Upper lobe of left lung (tissue), 6 donors: ENCODE data around the gene SPNS1. TPM values are rescaled to one million over a fixed set of nuclear protein-coding genes. Genes with fewer than 3 reads are reported as not detected.
A peak's percentile ranks its signal among the peaks of the same experiment; 100 is the strongest.

Experiments used
- ATAC-seq, 2 donors: fragments of 200-7000 bp; cut with Tn5 transposase; one replicate each; pipeline ENCODE4 v1.9.1; 2022; ENCODE audit warnings: mild to moderate bottlenecking in 2 of 2, moderate library complexity in 2 of 2; ENCODE audit not compliant: low FRiP score in 2 of 2
- DNase-seq, 2 donors: peaks; one replicate each; pipeline ENCODE4 v3.0.0-alpha.2; 2019 to 2020
- H3K27ac ChIP-seq, 4 donors: fragments of 200-600 bp; sonication (generic); one replicate each; pipeline ENCODE4 v1.5.1; 2016 to 2019
- H3K27me3 ChIP-seq, 4 donors: fragments of 200-600 bp; sonication (generic); one replicate each; pipeline ENCODE4 v1.5.1; 2017 to 2019
- H3K36me3 ChIP-seq, 4 donors: fragments of 200-600 bp; sonication (generic); one replicate each; pipeline ENCODE4 v1.5.1; 2016 to 2019
- H3K4me1 ChIP-seq, 4 donors: fragments of 200-600 bp; sonication (generic); one replicate each; pipeline ENCODE4 v1.5.1; 2018 to 2019
- H3K4me3 ChIP-seq, 4 donors: fragments of 200-600 bp; sonication (generic); one replicate each; pipeline ENCODE4 v1.5.1; 2017 to 2019; ENCODE audit warnings: mild to moderate bottlenecking in 2 of 4, moderate library complexity in 1 of 4
- H3K9me3 ChIP-seq, 4 donors: fragments of 200-600 bp; sonication (generic); one replicate each; pipeline ENCODE4 v1.5.1; 2018 to 2019
- EP300 ChIP-seq, 4 donors: sonication (generic); formaldehyde crosslinking; IDR thresholded peaks; one replicate each; pipeline ENCODE4 v1.5.1; 2017; ENCODE audit warnings: antibody characterized with exemption in 4 of 4, control low read depth in 2 of 4
- POLR2A ChIP-seq, 4 donors: fragments of 450-650 bp; IDR thresholded peaks; one replicate each; pipeline ENCODE4 v1.5.1; 2016 to 2017; ENCODE audit warnings: antibody characterized with exemption in 4 of 4, mild to moderate bottlenecking in 2 of 4
- POLR2AphosphoS5 ChIP-seq, 2 donors: sonication (generic); formaldehyde crosslinking; IDR thresholded peaks; one replicate each; pipeline ENCODE4 v1.5.1; 2017; ENCODE audit warnings: antibody characterized with exemption in 2 of 2
- WGBS, 2 donors: methylation state at CpG; one replicate each; pipeline ENCODE4 v1.1.5; 2017 to 2018; 5-methylcytosine and 5-hydroxymethylcytosine counted together
- total RNA-seq, 6 donors: library from RNA; depleted of rRNA in 4 of 6; stranded (reverse); fragments of >200 nt in 4 of 6; gene quantifications; one replicate each; pipeline versions ENCODE4 v1.1.0 to v1.2.1, GENCODE V29; 2016 to 2021
- TF ChIP-seq, protein P1 (sequence below), 6 experiments: fragments of 450-650 bp in 4 of 6; fragments of 200-600 bp in 2 of 6; sonication (generic) in 2 of 6; IDR thresholded peaks; one replicate each; pipeline ENCODE4 v1.5.1; 2016 to 2019; ENCODE audit warnings: antibody characterized with exemption in 6 of 6
- donor health status: DM: no; HTN: no; CAD: no; lungs with moderate emphysema.
- donor health status: DM: no; HTN: yes; CAD: no; lungs with severe emphysema.

SPNS1 gene
- total RNA-seq, 6 donors from 2014 or later: 23.4 to 84.7 (median 68.7) TPM

DNA sequence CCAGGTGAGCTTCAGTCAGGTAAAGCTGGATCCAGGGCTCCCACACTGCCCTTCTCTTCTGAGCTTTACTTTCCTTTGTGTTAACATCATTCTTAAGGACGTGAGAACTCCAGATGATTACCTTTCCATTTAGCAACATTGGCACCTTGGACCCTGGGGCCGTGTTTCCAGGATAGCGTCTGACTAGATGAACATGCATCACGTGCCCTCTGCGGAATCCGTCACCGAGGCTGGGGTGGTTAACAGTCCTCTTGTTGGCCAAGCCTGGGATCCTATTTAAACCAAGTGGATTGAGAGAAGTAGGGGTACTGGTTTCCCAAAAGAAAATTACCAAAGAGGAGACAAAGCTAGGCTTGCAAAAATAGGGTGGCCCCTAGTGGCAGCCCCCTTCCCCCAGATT is 6.4 kb downstream of the SPNS1 start:
- peaks cover 5 to 78% (median 63%) of the 10 kb centered on the region in 4 donors for H3K36me3 ChIP-seq
- no peak for ATAC-seq

DNA sequence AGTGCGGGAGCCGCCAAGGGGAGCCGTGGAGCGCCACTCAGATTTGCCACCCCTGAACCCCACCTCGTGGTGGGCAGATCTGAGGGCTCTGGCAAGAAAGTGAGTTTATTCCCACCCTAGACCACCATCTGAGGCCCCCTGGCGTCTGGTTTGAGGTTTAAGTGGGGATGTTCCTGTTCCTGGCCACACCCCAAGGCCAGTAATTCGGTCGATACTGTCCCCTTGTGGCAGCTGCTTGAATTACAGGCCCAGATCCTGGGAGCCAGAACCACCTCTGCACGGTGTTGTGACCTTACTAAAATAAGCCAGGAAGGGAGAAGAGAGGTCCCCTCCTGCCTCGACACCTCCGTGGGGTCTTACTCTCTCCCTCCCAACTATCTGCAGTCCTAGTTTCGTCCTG is 6.9 kb downstream of the SPNS1 start:
- H3K4me1 ChIP-seq: peaks cover 3 to 25% (median 8%) of the 10 kb centered on the region in 4 donors
- ATAC-seq (no peak), DNase-seq (no peak)
- TF ChIP-seq, protein P1, sequence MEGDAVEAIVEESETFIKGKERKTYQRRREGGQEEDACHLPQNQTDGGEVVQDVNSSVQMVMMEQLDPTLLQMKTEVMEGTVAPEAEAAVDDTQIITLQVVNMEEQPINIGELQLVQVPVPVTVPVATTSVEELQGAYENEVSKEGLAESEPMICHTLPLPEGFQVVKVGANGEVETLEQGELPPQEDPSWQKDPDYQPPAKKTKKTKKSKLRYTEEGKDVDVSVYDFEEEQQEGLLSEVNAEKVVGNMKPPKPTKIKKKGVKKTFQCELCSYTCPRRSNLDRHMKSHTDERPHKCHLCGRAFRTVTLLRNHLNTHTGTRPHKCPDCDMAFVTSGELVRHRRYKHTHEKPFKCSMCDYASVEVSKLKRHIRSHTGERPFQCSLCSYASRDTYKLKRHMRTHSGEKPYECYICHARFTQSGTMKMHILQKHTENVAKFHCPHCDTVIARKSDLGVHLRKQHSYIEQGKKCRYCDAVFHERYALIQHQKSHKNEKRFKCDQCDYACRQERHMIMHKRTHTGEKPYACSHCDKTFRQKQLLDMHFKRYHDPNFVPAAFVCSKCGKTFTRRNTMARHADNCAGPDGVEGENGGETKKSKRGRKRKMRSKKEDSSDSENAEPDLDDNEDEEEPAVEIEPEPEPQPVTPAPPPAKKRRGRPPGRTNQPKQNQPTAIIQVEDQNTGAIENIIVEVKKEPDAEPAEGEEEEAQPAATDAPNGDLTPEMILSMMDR (IDR thresholded peaks at IDR 0.05): peak; percentile 13 to 45 (median 26)
- TF ChIP-seq POLR2A (IDR thresholded peaks at IDR 0.05): no peak
- peaks cover 0 to 4% (median 1%) of the 10 kb centered on the region in 4 donors for H3K9me3 ChIP-seq
- H3K27me3 ChIP-seq: no peaks in the 10 kb centered on the region
- WGBS, 2 donors: 83 to 91% methylated on average over 9 to 11 of the region's 12 CpGs
- H3K36me3 ChIP-seq: peaks cover 5 to 83% (median 68%) of the 10 kb centered on the region in 4 donors
- H3K4me3 ChIP-seq: no peak overlapping the region
- H3K27ac ChIP-seq: no peak overlapping the region

More for the DNA sequence above, 6.4 kb downstream of the SPNS1 start:
- no peak for DNase-seq
- H3K27ac ChIP-seq: no peak overlapping the region
- no peak overlapping the region for H3K4me3 ChIP-seq
- H3K4me1 ChIP-seq: peaks cover 5 to 30% (median 11%) of the 10 kb centered on the region in 4 donors
- WGBS, 2 donors: 91 to 97% methylated on average over 7 of the region's 7 CpGs
- no peak for TF ChIP-seq POLR2AphosphoS5 (IDR thresholded peaks at IDR 0.05)
- TF ChIP-seq, protein P1 (IDR thresholded peaks at IDR 0.05): no peak
- no peak for TF ChIP-seq POLR2A (IDR thresholded peaks at IDR 0.05)
- TF ChIP-seq EP300 (IDR thresholded peaks at IDR 0.05): no peak
- H3K27me3 ChIP-seq: no peaks in the 10 kb centered on the region
- peaks cover 0 to 4% (median 1%) of the 10 kb centered on the region in 4 donors for H3K9me3 ChIP-seq

DNA sequence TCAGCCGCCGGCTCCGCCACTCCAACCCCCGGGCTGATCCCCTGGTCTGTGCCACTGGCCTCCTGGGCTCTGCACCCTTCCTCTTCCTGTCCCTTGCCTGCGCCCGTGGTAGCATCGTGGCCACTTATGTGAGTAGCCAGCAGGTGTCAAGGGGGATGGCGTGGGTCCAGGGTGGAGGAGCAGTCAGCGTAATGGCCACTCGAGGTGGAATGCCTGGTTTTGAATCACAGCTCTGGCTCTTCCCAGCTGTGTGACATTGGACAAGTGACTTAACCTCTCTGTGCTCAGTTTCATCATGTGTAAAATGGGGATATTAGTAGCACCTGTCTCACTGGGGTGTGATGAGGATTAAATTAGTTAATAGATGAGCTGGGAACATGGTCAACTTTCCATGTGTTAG is 7.8 kb downstream of the SPNS1 start:
- peaks cover 5 to 92% (median 72%) of the 10 kb centered on the region in 4 donors for H3K36me3 ChIP-seq
- DNase-seq: no peak

GRCh38 chr16:28982949-28983348 is 8.4 kb downstream of the SPNS1 start:
- Histone ChIP-seq H3K36me3 (peaks cover 5 to 96% (median 72%) of the 10 kb centered on the region in 4 donors), H3K4me1 (peaks cover 0 to 11% (median 5%) of the 10 kb centered on the region in 4 donors), H3K4me3 (no peak overlapping the region), H3K9me3 (peaks cover 0 to 11% (median 1%) of the 10 kb centered on the region in 4 donors), H3K27me3 (no peaks in the 10 kb centered on the region), H3K27ac (no peak overlapping the region)
- DNase-seq (no peak), ATAC-seq (no peak)
- 94 to 95% methylated on average over 8 to 11 of the region's 11 CpGs for WGBS, 2 donors
- TF ChIP-seq EP300 (IDR thresholded peaks at IDR 0.05): no peak
- TF ChIP-seq POLR2AphosphoS5 (IDR thresholded peaks at IDR 0.05): no peak
- TF ChIP-seq, protein P1 (IDR thresholded peaks at IDR 0.05): no peak
- no peak for TF ChIP-seq POLR2A (IDR thresholded peaks at IDR 0.05)

More for the DNA sequence above, 7.8 kb downstream of the SPNS1 start:
- Histone ChIP-seq H3K27me3 (no peaks in the 10 kb centered on the region), H3K4me1 (peaks cover 3 to 16% (median 8%) of the 10 kb centered on the region in 4 donors), H3K9me3 (peaks cover 0 to 11% (median 1%) of the 10 kb centered on the region in 4 donors), H3K4me3 (no peak overlapping the region), H3K27ac (no peak overlapping the region)
- TF ChIP-seq POLR2AphosphoS5 (IDR thresholded peaks at IDR 0.05) (no peak), POLR2A (IDR thresholded peaks at IDR 0.05) (no peak), EP300 (IDR thresholded peaks at IDR 0.05) (no peak)
- TF ChIP-seq, protein P1 (IDR thresholded peaks at IDR 0.05): no peak
- WGBS, 2 donors: 100% methylated on average over 6 to 10 of the region's 10 CpGs
- no peak for ATAC-seq

- TF ChIP-seq POLR2AphosphoS5 (IDR thresholded peaks at IDR 0.05) (no peak), POLR2A (IDR thresholded peaks at IDR 0.05) (no peak), EP300 (IDR thresholded peaks at IDR 0.05) (no peak)
- TF ChIP-seq, protein P1 (IDR thresholded peaks at IDR 0.05): no peak
- H3K4me3 ChIP-seq: peak overlapping the region in 1 of 4 donors; percentile 47
- WGBS, 2 donors: 90 to 94% methylated on average over 18 of the region's 18 CpGs
- peak overlapping the region in 1 of 4 donors; percentile 73 for H3K27ac ChIP-seq
- DNase-seq (peak in 1 of 2 donors; percentile 72), ATAC-seq (no peak)
- H3K36me3 ChIP-seq: peaks cover 5 to 94% (median 68%) of the 10 kb centered on the region in 4 donors
- H3K9me3 ChIP-seq: peaks cover 0 to 11% (median 1%) of the 10 kb centered on the region in 4 donors
- H3K27me3 ChIP-seq: no peaks in the 10 kb centered on the region
- H3K4me1 ChIP-seq: peaks cover 0 to 9% (median 5%) of the 10 kb centered on the region in 4 donors
These were observed 9.1 kb downstream of the SPNS1 start for GRCh38 chr16:28983644-28984043.
